GM23248 (cell line): ENCODE data around the gene RBM27. TPM values are rescaled to one million over a fixed set of nuclear protein-coding genes. Genes with fewer than 3 reads are reported as not detected.
"Not testable (repeated sequence)": the region's sequence is repeated elsewhere in the genome, so short reads cannot be mapped to it uniquely, and the experiment has no call there.

ENCODE experiments used
- DNase-seq: peaks from one replicate; pipeline ENCODE4 v3.0.0-alpha.2; 2015
- H2AFZ ChIP-seq: fragments of 200-600 bp; sonication (generic); 2 replicates; pipeline ENCODE4 v1.6.1; 2016; ENCODE audit warnings: antibody characterized with exemption
- H3F3A ChIP-seq: fragments of 200-600 bp; sonication (generic); 2 replicates; pipeline ENCODE4 v1.6.1; 2016; ENCODE audit warnings: mild to moderate bottlenecking, antibody characterized with exemption, mixed run types; ENCODE audit not compliant: insufficient read depth
- H3K27ac ChIP-seq: fragments of 200-600 bp; sonication (generic); 2 replicates; pipeline ENCODE4 v1.5.1; 2016; ENCODE audit warnings: mild to moderate bottlenecking
- H3K27me3 ChIP-seq: fragments of 200-600 bp; sonication (generic); replicated peaks from 2 replicates; pipeline ENCODE4 v1.6.1; 2016; ENCODE audit warnings: mild to moderate bottlenecking; ENCODE audit not compliant: insufficient read depth
- H3K36me3 ChIP-seq: fragments of 200-600 bp; sonication (generic); 2 replicates; pipeline ENCODE4 v1.6.1; 2016; ENCODE audit warnings: low read depth, mild to moderate bottlenecking
- H3K4me1 ChIP-seq: fragments of 200-600 bp; sonication (generic); 2 replicates; pipeline ENCODE4 v1.6.1; 2016; ENCODE audit warnings: mild to moderate bottlenecking; ENCODE audit not compliant: insufficient read depth
- H3K4me2 ChIP-seq: fragments of 200-600 bp; sonication (generic); one replicate; pipeline ENCODE4 v1.6.1; 2016; ENCODE audit warnings: mild to moderate bottlenecking; ENCODE audit not compliant: unreplicated experiment
- H3K4me3 ChIP-seq: fragments of 200-600 bp; sonication (generic); 2 replicates; pipeline ENCODE4 v1.5.1; 2016; ENCODE audit warnings: mild to moderate bottlenecking
- H3K79me2 ChIP-seq: fragments of 200-600 bp; sonication (generic); 2 replicates; pipeline ENCODE4 v1.6.1; 2016; ENCODE audit warnings: mild to moderate bottlenecking; ENCODE audit not compliant: insufficient read depth
- H3K9ac ChIP-seq: fragments of 200-600 bp; sonication (generic); 2 replicates; pipeline ENCODE4 v1.6.1; 2016; ENCODE audit warnings: mild to moderate bottlenecking
- H3K9me2 ChIP-seq: fragments of 200-600 bp; sonication (generic); 2 replicates; pipeline ENCODE4 v1.6.1; 2016; ENCODE audit warnings: mixed run types, mild to moderate bottlenecking, moderate library complexity; ENCODE audit not compliant: insufficient read depth
- H3K9me3 ChIP-seq: fragments of 200-600 bp; sonication (generic); one replicate; pipeline ENCODE4 v1.6.1; 2017; ENCODE audit warnings: low read depth
- H4K20me1 ChIP-seq: fragments of 200-600 bp; sonication (generic); 2 replicates; pipeline ENCODE4 v1.6.0; 2016; ENCODE audit not compliant: insufficient read depth
- EZH2 ChIP-seq: fragments of 200-600 bp; sonication (generic); IDR thresholded peaks from 2 replicates; pipeline ENCODE4 v1.6.1; 2018; ENCODE audit warnings: antibody characterized with exemption, mild to moderate bottlenecking; ENCODE audit not compliant: insufficient read depth, poor library complexity, severe bottlenecking
- EZH2phosphoT487 ChIP-seq: fragments of 200-600 bp; sonication (generic); IDR thresholded peaks from 2 replicates; pipeline ENCODE4 v1.6.1; 2018; ENCODE audit warnings: antibody characterized with exemption, moderate library complexity, mild to moderate bottlenecking, low read depth; ENCODE audit not compliant: insufficient read depth
- WGBS, 2 experiments: methylation state at CpG; one replicate each; pipeline ENCODE4 v1.1.6; 2015 to 2017; ENCODE audit warnings: low lambda C conversion rate in 2 of 2, low coverage in 1 of 2; ENCODE audit errors: missing lambda C conversion rate in 2 of 2; 5-methylcytosine and 5-hydroxymethylcytosine counted together
- in situ Hi-C: fragments of 300-500 bp; cut with MboI; formaldehyde crosslinking; loops from 2 replicates; pipeline ENCODE4 v1.15.0; 2020
- polyA plus RNA-seq: library from polyadenylated mRNA; unstranded; fragments of >200 nt; fragmentation: Nextera tagmentation; extraction: Ambion mirVana; gene quantifications from 2 replicates; pipeline ENCODE4 v1.2.1, GENCODE V29; 2016
- total RNA-seq: library from RNA; depleted of rRNA; stranded (reverse); fragments of >200 nt; shearing (Covaris generic); gene quantifications from 2 replicates; pipeline ENCODE4 v1.2.3, GENCODE V29; 2014

The RBM27 gene
- total and polyA plus RNA-seq, 2 experiments from 2014 or later: 3.1 to 13.9 TPM

- no peak overlapping the region for H3K4me2 ChIP-seq
- no peak overlapping the region for H2AFZ ChIP-seq
- H3K9me2 ChIP-seq: no peaks in the 10 kb centered on the region
- H4K20me1 ChIP-seq: no peaks in the 10 kb centered on the region
- no peaks in the 10 kb centered on the region for H3K36me3 ChIP-seq
- H3K4me1 ChIP-seq: peaks cover 22% of the 10 kb centered on the region
- no peak for DNase-seq
- H3K9me3 ChIP-seq: no peaks in the 10 kb centered on the region
- H3K79me2 ChIP-seq: no peaks in the 10 kb centered on the region
- H3F3A ChIP-seq: peaks cover 9% of the 10 kb centered on the region
- H3K9ac ChIP-seq: no peak overlapping the region
- in situ Hi-C loops: no loop called here
- H3K4me3 ChIP-seq: no peak overlapping the region
- H3K27ac ChIP-seq: no peak overlapping the region
- TF ChIP-seq EZH2: no peak
- 94 to 97% methylated on average over 3 of the region's 3 CpGs for WGBS, 2 experiments
- no peaks in the 10 kb centered on the region for H3K27me3 ChIP-seq
These were observed 10.8 kb upstream of the RBM27 start for GRCh38 chr5:146192571-146193043.

DNA sequence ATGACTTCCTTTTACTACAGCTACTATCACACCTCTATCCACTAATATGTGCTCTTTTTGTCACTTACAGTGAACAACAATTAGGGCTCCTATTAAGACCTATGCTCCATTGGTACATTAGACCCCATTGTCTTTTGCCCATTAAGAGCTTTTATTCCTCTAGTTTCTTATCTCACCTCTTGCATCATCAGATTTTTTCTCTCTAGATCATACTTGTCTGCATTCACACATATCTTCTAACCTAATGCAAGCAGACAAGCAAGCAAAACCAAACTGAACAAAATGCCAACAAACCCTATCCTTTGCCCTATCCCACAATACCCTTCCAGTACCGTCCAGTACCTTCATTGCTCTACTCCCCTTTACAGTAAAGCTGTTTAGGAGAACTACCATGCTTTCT is 10.1 kb upstream of the RBM27 start:
- Histone ChIP-seq H3K9ac (no peak overlapping the region), H3K27me3 (no peaks in the 10 kb centered on the region), H3K36me3 (no peaks in the 10 kb centered on the region), H4K20me1 (no peaks in the 10 kb centered on the region), H3K4me2 (no peak overlapping the region), H3K4me3 (no peak overlapping the region), H3K4me1 (peaks cover 19% of the 10 kb centered on the region), H3K27ac (no peak overlapping the region), H3K79me2 (no peaks in the 10 kb centered on the region), H3F3A (peaks cover 5% of the 10 kb centered on the region), H2AFZ (no peak overlapping the region), H3K9me2 (no peaks in the 10 kb centered on the region), H3K9me3 (no peaks in the 10 kb centered on the region)
- WGBS, 2 experiments: 86 to 100% methylated on average over 1 of the region's 1 CpG
- no peak for DNase-seq
- in situ Hi-C loops: no loop called here
- TF ChIP-seq EZH2: no peak
- TF ChIP-seq EZH2phosphoT487: no peak

DNA sequence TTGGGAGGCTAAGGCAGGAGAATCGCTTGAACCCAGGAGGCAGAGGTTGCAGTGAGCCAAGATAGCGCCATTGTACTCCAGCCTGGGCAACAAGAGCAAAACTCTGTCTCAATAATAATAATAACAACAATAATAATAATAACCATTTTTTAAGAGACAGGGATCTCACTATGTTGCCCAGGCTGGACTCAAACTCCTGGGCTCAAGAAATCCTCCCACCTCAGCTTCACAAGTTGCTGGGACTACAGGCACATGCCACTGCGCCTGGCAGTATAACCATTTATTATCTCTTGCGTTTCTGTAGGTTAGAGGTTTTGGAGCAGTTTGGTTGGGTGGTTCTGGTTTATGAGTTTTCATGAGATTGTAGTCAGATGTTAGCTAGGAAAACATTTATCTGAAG is 8.4 kb upstream of the RBM27 start:
- H3K4me3 ChIP-seq, H3K9ac ChIP-seq, DNase-seq, H3K27me3 ChIP-seq, H3K9me3 ChIP-seq, H4K20me1 ChIP-seq, H3K9me2 ChIP-seq, in situ Hi-C loops, H3F3A ChIP-seq, H2AFZ ChIP-seq, H3K4me2 ChIP-seq, H3K79me2 ChIP-seq, H3K36me3 ChIP-seq, H3K27ac ChIP-seq: not testable (repeated sequence)
- H3K4me1 ChIP-seq: peaks cover 12% of the 10 kb centered on the region
- WGBS, 2 experiments: 67 to 77% methylated on average over 4 of the region's 4 CpGs

- Histone ChIP-seq H3K27me3 (no peaks in the 10 kb centered on the region), H3K9me2 (no peaks in the 10 kb centered on the region), H2AFZ (no peak overlapping the region), H3K79me2 (no peaks in the 10 kb centered on the region), H3K9ac (no peak overlapping the region), H3K27ac (no peak overlapping the region), H3K36me3 (no peaks in the 10 kb centered on the region), H3K4me3 (no peak overlapping the region), H3K4me2 (no peak overlapping the region), H3K4me1 (0 out of 2 replicates have a peak, but pooled peaks cover 5% of the 10 kb centered on the region), H4K20me1 (no peaks in the 10 kb centered on the region), H3K9me3 (no peaks in the 10 kb centered on the region), H3F3A (no peaks in the 10 kb centered on the region)
- no peak for TF ChIP-seq EZH2phosphoT487
- no peak for TF ChIP-seq EZH2
- no peak for DNase-seq
- in situ Hi-C loops: no loop called here
- WGBS, 2 experiments: 92 to 93% methylated on average over 6 of the region's 6 CpGs
These were observed 6.9 kb upstream of the RBM27 start for GRCh38 chr5:146196459-146197048.

GRCh38 chr5:146199176-146199815 is 4.1 kb upstream of the RBM27 start:
- Histone ChIP-seq H3K4me2 (no peak overlapping the region), H3K9ac (no peak overlapping the region), H3F3A (peaks cover 9% of the 10 kb centered on the region), H3K27ac (no peak overlapping the region), H3K79me2 (peaks cover 10% of the 10 kb centered on the region), H3K9me3 (no peaks in the 10 kb centered on the region), H4K20me1 (no peaks in the 10 kb centered on the region), H3K9me2 (no peaks in the 10 kb centered on the region), H3K36me3 (no peaks in the 10 kb centered on the region), H3K4me1 (peaks cover 5% of the 10 kb centered on the region; the same call in 1 of the 2 replicates), H3K4me3 (no peak overlapping the region), H3K27me3 (no peaks in the 10 kb centered on the region), H2AFZ (peak overlapping the region; percentile 68; the same call in 1 of the 2 replicates)
- no peak for DNase-seq
- WGBS, 2 experiments: 10 to 15% methylated on average over 6 of the region's 6 CpGs
- in situ Hi-C loops: no loop called here
- no peak for TF ChIP-seq EZH2phosphoT487
- no peak for TF ChIP-seq EZH2

DNA sequence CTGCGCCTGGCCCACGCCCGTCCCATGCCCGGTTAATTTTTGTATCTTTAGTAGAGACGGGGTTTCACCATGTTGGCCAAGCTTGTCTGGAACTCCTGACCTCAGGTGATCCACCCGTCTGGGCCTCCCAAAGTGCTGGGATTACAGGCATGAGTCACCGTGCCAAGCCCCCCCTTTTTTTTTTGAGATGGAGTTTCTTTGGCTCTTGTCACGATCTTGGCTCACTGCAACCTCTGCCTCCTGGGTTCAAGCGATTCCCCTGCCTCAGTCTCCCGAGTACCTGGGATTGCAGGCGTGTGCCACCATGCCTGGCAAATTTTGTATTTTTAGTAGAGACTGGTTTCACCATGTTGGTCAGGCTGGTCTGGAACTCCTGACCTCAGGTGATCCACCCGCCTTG is 1.6 kb upstream of the RBM27 start:
- H3K4me3 ChIP-seq, in situ Hi-C loops, H2AFZ ChIP-seq, H3K36me3 ChIP-seq, DNase-seq, H3K9me2 ChIP-seq, H3K27me3 ChIP-seq, H3K4me2 ChIP-seq, H3K9me3 ChIP-seq, H3F3A ChIP-seq, H4K20me1 ChIP-seq, H3K9ac ChIP-seq: not testable (repeated sequence)
- peak overlapping the region; percentile 94 for H3K27ac ChIP-seq
- peaks cover 35% of the 10 kb centered on the region for H3K79me2 ChIP-seq
- H3K4me1 ChIP-seq: peaks cover 20% of the 10 kb centered on the region
- 96 to 98% methylated on average over 8 to 12 of the region's 12 CpGs for WGBS, 2 experiments
